Ramos (cell line): Measurements from ENCODE around the gene CNOT10.

Source experiments
- in situ Hi-C: fragments of 300-500 bp; cut with MboI; formaldehyde crosslinking; loops from one replicate; pipeline ENCODE4 v1.14.3; 2022; ENCODE audit warnings: low sequenced_read_pairs; ENCODE audit not compliant: unreplicated experiment

The CNOT10 gene

DNA sequence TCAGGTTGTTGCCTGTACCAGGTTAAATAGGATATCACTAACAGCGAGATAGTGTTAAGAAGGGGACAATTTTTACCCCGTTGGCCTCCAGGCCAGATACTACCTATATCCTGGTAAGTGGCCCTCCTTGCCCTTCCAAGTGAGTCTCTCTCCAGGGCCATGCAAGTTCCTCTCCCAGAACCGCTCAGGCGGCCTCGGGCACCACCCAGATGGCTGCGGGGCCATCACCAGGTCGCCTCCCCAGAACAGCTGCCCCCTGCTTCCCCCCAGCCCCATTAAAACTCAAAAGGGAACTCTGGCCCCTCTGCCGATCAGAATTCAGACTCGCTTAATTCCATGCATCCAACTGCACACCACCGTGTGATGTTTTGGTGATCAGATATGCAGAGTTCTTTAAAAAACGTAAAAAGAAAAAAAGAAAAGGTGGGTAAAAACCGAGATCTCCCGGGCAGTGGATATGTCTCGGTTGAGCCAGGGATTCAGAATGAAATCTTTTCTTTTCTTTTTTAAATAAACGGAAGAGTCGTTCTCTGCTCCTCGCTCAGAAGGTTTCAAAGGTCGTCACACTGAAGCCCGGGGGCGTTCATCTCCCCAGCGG lies 131.0 kb downstream of the CNOT10 start:
- in situ Hi-C loops = no loop called here

DNA sequence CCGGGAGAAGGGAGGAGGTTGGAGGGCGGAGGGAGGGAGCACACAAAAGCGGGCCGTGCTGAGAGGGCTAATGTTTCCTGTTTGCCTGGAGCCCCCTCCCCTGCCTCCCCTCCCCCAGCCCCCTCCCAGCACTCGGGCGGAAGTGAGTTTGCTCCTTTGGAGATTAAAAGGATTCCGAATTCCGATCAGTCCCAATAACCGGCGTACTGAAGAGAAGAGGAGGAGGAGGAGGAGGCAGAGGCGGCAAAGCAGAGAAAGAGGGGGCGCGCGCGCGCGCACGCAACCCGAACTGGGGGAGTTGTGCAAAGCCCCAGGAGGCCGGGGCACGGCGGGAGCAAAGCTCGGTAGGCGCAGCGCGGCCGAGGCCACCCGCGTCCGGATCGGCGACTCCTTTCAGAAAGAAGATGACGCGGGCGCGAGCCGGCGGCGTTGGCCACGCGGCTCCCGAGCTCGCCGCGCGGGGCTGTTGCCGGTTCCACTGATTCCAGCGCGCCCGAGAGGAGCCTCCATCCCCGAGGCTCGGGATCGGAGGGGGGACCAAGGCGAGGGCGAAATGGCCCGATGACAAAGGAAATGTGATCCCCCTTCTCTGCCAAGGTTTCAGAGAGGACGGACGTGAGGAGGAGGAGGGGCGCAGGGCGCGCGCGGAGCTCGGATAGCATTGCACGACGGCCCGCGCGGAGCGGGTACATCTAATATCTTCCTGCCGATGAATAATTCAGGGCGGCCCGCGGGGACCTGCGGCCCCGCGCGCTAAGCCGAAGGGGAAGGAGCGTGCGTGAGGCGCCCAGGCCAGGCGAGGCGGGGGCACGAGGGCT lies 131.7 kb downstream of the CNOT10 start:
- in situ Hi-C loops = no loop called here

- in situ Hi-C loops = no loop called here
These were observed 132.2 kb downstream of the CNOT10 start for GRCh38 chr3:32817257-32817557.

DNA sequence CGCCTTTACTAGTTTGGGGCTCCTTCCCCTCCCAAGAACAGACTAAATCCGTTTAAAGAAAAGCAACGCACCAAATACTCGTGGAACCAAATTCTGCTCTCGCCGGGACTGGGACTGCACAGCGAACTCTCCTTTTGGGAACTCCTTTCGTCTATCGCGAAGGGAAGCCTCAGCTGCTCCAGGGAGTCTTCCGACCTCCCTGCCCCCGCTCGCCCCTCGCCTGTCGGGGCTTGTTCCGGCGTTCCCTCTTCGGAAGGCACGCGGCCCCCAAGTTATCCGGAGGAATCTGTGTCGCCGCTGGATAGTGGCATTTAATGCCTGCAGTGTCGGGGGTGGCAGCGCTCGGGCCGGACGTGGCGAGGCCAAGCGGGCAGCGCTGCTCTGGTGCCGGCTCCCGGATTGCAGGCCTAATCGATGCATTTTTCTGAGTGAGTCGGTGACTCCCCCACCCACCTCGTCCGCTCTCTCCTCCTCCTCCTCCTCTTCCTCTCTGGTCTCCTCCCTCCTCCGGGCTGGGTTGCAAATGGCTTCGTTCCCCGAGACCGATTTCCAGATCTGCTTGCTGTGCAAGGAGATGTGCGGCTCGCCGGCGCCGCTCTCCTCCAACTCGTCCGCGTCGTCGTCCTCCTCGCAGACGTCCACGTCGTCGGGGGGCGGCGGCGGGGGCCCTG lies 132.7 kb downstream of the CNOT10 start, which contains the start of gene TRIM71:
Gene TRIM71 (plus strand): TSS at position 440 of the 671 bp plus-strand sequence. CDS start 84 bp downstream, at position 524.
- in situ Hi-C loops = no loop called here

DNA sequence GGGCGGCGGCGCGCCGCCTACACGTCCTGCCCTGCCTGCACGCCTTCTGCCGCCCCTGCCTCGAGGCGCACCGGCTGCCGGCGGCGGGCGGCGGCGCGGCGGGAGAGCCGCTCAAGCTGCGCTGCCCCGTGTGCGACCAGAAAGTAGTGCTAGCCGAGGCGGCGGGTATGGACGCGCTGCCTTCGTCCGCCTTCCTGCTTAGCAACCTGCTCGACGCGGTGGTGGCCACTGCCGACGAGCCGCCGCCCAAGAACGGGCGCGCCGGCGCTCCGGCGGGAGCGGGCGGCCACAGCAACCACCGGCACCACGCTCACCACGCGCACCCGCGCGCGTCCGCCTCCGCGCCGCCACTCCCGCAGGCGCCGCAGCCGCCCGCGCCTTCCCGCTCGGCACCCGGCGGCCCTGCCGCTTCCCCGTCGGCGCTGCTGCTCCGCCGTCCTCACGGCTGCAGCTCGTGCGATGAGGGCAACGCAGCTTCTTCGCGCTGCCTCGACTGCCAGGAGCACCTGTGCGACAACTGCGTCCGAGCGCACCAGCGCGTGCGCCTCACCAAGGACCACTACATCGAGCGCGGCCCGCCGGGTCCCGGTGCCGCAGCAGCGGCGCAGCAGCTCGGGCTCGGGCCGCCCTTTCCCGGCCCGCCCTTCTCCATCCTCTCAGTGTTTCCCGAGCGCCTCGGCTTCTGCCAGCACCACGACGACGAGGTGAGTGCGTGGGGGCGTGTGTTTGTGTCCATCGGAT lies 133.4 kb downstream of the CNOT10 start:
- in situ Hi-C loops = no loop called here

DNA sequence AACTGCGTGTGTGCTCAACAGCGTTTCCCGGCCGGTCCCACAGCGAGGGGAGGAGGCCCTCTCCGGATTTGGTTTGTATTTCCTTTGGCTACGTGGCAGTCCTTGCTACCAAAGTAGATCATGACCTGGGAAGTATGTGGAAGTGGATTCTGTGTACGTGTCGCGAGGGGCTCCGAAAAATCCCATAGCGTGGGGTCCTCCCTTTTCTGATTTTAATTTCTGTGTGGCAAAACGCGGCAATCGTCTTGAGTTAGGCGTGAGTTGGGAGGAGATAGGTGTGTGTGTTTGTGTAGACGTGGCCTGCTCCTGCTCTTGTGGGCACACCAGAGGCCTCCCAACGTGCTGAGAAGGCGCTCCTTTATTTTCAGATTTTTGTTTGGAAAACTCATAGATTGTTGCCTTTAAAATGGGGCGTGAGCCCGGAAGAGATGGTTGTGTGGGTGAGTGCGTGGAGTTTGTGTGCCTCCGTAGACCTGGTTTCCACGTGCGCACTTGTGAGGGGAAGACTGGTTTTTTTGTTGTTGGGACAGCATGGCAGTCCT lies 134.1 kb downstream of the CNOT10 start:
- in situ Hi-C loops = no loop called here

GRCh38 chr3:32819551-32820348 lies 134.8 kb downstream of the CNOT10 start:
- in situ Hi-C loops = no loop called here

- in situ Hi-C loops = no loop called here
These were observed 135.4 kb downstream of the CNOT10 start for GRCh38 chr3:32820430-32820829.

- in situ Hi-C loops = no loop called here
These were observed 136.1 kb downstream of the CNOT10 start for GRCh38 chr3:32820971-32821685.

- in situ Hi-C loops = no loop called here
These were observed 136.8 kb downstream of the CNOT10 start for GRCh38 chr3:32821686-32822296.

DNA sequence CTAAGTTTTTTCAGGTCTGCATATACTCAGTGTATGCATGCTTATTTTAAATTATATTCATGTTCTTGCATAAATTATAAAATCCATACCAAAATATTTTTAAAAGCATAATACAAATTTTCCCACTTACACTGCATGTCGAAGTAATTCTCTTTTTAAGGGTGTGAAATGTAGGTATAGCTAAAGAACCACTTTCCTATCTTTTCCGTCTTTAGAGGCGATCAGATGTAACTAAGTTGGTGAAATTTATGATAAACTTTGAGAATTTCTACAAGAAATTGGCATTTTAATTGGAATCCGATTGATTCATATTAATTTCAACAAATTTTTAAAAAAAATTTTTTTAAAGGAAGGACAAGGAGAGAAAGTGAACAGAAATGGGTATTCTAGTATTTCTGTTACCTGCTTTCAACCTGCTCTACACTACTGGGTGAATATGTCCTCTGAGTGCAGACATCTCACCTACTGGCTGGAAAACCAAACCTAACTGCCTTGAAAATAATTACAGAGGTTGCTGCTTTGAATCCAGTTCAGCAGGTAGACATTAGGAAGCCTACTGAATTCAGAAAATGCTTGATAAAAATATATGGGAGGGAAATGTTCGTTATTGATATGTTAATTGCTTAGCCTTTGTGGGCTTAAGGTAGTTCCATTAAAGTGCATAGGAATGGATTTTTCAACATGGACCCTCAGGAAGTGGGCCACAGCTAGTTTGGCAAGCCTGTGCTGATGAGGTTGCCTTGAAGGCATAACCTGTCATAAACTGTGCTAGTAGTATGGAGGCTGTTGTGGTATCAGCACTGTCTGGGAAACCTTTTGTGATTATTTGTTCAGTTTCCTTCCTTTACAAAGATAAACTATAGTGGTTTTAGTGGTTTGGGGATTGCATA lies 137.9 kb downstream of the CNOT10 start:
- in situ Hi-C loops = no loop called here
